ENCODE data around the gene ADGRD2. TPM values are rescaled to one million over a fixed set of nuclear protein-coding genes. Genes with fewer than 3 reads are reported as not detected.

Gene ADGRD2
- total and polyA plus RNA-seq, 2 of the 13 experiments (the other 11 are each of a cell fraction or from before 2014, with no cell fraction given) = not detected

GRCh38 chr9:124415102-124415851 lies 35.0 kb upstream of the ADGRD2 start, which contains the start of gene PSMB7 (continued):
- TF ChIP-seq, protein P1, sequence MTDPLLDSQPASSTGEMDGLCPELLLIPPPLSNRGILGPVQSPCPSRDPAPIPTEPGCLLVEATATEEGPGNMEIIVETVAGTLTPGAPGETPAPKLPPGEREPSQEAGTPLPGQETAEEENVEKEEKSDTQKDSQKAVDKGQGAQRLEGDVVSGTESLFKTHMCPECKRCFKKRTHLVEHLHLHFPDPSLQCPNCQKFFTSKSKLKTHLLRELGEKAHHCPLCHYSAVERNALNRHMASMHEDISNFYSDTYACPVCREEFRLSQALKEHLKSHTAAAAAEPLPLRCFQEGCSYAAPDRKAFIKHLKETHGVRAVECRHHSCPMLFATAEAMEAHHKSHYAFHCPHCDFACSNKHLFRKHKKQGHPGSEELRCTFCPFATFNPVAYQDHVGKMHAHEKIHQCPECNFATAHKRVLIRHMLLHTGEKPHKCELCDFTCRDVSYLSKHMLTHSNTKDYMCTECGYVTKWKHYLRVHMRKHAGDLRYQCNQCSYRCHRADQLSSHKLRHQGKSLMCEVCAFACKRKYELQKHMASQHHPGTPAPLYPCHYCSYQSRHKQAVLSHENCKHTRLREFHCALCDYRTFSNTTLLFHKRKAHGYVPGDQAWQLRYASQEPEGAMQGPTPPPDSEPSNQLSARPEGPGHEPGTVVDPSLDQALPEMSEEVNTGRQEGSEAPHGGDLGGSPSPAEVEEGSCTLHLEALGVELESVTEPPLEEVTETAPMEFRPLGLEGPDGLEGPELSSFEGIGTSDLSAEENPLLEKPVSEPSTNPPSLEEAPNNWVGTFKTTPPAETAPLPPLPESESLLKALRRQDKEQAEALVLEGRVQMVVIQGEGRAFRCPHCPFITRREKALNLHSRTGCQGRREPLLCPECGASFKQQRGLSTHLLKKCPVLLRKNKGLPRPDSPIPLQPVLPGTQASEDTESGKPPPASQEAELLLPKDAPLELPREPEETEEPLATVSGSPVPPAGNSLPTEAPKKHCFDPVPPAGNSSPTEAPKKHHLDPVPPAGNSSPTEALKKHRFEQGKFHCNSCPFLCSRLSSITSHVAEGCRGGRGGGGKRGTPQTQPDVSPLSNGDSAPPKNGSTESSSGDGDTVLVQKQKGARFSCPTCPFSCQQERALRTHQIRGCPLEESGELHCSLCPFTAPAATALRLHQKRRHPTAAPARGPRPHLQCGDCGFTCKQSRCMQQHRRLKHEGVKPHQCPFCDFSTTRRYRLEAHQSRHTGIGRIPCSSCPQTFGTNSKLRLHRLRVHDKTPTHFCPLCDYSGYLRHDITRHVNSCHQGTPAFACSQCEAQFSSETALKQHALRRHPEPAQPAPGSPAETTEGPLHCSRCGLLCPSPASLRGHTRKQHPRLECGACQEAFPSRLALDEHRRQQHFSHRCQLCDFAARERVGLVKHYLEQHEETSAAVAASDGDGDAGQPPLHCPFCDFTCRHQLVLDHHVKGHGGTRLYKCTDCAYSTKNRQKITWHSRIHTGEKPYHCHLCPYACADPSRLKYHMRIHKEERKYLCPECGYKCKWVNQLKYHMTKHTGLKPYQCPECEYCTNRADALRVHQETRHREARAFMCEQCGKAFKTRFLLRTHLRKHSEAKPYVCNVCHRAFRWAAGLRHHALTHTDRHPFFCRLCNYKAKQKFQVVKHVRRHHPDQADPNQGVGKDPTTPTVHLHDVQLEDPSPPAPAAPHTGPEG (CRISPR knock-in tag; IDR thresholded peaks at IDR 0.05) = peak; percentile 68; the same call in 1 of the 2 replicates
- TF ChIP-seq ATF1 (CRISPR knock-in tag; IDR thresholded peaks at IDR 0.05) (peak; percentile 70; the same call in 1 of the 2 replicates), GABPA (IDR thresholded peaks at IDR 0.05; ENCODE audit: low read depth, low read length) (peak; percentile 90), GABPA (CRISPR knock-in tag; IDR thresholded peaks at IDR 0.05; ENCODE audit: low read depth) (peak; percentile 99), JDP2 (CRISPR knock-in tag; IDR thresholded peaks at IDR 0.05; ENCODE audit: borderline replicate concordance) (no peak), ZNF883 (CRISPR knock-in tag; IDR thresholded peaks at IDR 0.05; ENCODE audit: not compliant biosample characterization) (peak; percentile 42), PTBP1 (IDR thresholded peaks at IDR 0.05; ENCODE audit: low read depth, low read length, poor library complexity, severe bottlenecking) (no peak), BORCS8-MEF2B (CRISPR knock-in tag; IDR thresholded peaks at IDR 0.05) (no peak; the same call in 1 of the 2 replicates), ZNF746 (CRISPR knock-in tag; IDR thresholded peaks at IDR 0.05) (no peak), ZNF780A (CRISPR knock-in tag; IDR thresholded peaks at IDR 0.05) (no peak), RFXAP (CRISPR knock-in tag; IDR thresholded peaks at IDR 0.05; ENCODE audit: borderline replicate concordance) (0 out of 2 replicates have a peak, but pooled peaks have one; percentile 39), ZBTB7B (CRISPR knock-in tag; IDR thresholded peaks at IDR 0.05) (no peak), ZNF256 (CRISPR knock-in tag; conservative IDR thresholded peaks at IDR 0.05) (0 out of 2 replicates have a peak, but pooled peaks have one; percentile 48), KDM2A (CRISPR knock-in tag; IDR thresholded peaks at IDR 0.05; ENCODE audit: borderline replicate concordance, low read depth) (peak; percentile 81), TARDBP (CRISPR knock-in tag; IDR thresholded peaks at IDR 0.05) (no peak; the same call in 1 of the 2 replicates), MBNL3 (CRISPR knock-in tag; conservative IDR thresholded peaks at IDR 0.05) (no peak), TOE1 (CRISPR knock-in tag; IDR thresholded peaks at IDR 0.05) (peak; percentile 66; the same call in 1 of the 2 replicates), SMARCC2 (IDR thresholded peaks at IDR 0.05) (no peak), LRRFIP1 (CRISPR knock-in tag; conservative IDR thresholded peaks at IDR 0.05) (no peak), FOSL2 (CRISPR knock-in tag; IDR thresholded peaks at IDR 0.05) (no peak; the same call in 1 of the 2 replicates), ZSCAN31 (CRISPR knock-in tag; IDR thresholded peaks at IDR 0.05; ENCODE audit: low read depth) (peak; percentile 67; the same call in 1 of the 2 replicates), MYNN (CRISPR knock-in tag; IDR thresholded peaks at IDR 0.05; ENCODE audit: low read depth) (no peak)

All from HepG2 (cell line).